HG03103 (cell line): Measurements from ENCODE around the gene IL20RB.
"Not testable (repeated sequence)": the region's sequence is repeated elsewhere in the genome, so short reads cannot be mapped to it uniquely, and the experiment has no call there.

Experiments
- ATAC-seq: cut with Tn5 transposase; IDR thresholded peaks from one replicate; pipeline ENCODE4 v1.9.1; 2021; ENCODE audit warnings: low read depth; ENCODE audit not compliant: unreplicated experiment

Gene IL20RB

DNA sequence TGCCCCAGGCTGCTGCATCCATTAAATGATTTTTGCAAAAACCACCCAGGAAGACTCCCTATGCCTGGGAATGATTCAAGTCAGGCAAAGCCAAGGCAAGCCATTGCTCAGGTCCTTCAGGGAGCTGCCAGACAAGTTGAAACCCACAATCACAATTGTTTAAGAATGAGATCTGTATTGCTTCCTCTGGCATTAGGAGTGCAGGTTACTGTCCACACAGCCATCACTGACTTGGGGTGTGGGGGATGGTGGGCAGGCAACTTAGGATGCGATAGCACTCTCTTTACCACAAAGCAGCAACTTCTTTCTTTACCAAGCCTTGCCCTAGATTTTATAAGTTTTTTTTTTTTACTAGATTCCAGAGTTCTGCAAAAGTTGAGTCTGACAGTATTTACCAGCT, 15.0 kb upstream of the IL20RB start:
- ATAC-seq = no peak

DNA sequence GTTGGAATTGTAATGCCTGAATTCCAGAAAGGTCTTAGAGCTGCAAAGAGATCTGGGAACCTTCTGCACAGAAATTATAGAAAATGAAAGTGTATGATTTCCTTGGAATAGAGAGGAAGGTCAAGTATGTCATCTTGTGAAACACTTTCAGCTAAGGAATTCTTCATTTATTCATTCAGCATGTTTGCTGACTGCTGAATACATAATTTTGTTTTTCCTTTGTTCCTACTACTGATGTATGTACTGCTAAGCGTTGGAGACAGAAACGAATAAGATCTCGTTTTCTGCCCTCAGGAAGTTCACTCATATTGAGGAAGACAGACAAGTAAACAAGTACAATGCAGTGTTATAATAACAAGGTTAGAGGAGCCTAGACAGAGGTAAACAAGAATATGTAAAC, 14.3 kb upstream of the IL20RB start:
- ATAC-seq = no peak

DNA sequence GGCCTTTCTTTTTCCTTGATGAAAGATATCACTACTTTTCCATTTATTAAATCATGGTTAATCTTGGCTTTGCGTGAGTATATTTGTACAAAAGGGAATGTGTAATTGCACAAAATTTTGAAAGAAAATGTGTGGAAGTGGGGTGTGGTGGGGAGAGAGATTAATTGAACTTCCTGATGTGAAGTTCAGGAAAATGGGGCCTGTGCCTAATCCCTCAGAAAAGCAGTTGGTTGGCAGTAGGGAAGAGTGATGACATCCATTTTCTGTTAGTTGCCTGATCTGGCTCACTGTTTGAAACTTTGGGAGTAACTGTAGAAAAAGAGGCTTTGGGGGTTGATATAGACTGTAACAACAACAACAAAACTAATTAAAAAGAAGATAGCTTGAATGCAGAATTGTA, 10.8 kb upstream of the IL20RB start:
- no peak for ATAC-seq

DNA sequence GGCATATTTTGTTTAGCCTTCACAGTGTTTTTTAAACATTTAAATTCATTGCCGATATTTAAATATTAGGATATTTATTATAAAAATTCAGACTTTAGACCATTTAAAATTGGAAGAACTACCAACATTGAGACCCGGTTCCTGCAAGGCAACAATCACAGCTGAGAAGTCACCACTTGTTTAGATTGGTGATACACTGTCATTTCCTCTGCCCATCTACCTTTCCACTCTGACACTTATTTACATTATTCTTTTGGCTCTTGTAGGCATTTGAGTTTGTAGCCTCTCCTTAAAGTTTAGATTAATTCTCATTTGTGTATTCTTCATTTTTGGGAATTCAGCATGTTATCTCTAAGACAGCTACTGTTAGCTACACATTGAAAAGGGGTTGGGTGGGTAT, 10.3 kb upstream of the IL20RB start:
- no peak for ATAC-seq

DNA sequence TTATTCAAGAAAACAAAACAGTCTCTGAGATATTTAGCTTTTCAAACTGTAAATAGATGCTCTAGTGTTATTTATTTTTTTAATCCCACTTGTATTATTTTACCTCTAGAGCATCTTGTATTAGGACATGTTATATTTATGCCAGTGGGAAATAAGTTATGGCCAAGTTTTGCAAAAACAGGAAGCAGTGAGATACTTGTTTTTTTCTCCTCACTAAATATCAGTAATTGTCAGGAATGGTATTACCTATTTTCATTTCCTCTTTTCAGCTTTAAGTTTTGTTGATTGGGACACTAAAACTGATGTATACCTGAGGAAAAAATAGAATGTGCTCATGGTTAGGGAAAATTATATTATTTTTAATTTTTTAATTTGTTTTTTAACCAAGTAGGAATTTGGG, 8.6 kb upstream of the IL20RB start:
- no peak for ATAC-seq

DNA sequence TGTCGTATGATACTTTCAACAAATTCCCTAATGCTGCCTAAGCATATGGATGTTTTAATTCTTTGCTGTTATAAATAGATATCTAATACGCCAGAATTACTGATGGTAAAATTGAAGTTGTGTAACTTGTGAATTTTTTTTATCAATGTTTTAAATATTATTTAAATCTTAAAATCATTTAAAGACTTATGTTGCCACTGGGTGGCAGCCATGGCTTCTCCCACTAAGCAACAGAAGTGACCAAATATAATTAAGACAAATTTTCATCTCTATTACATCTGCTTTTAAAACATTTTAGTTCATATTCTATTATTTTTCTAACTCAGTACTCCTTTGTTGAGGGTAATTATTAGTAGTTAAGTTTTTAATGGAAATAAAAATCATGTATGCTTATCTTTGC, 8.1 kb upstream of the IL20RB start:
- ATAC-seq = no peak

DNA sequence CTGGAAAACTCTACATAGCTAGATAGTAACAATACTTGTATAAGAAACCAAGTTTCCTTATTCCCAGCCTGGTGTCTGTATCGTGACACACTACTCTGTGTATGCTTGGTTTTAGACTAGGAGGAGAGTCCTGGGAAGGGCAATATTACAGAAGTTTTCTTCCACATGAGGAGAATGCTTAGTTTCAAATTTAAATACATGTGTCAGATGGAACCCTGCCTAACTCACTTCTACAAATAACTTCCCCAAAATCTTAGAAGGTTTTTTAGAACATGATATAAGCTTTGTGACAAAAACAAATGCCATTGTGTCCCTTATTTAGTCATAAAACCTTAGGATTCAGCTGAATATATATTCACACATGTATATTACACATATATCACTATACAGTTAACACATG, 7.2 kb upstream of the IL20RB start:
- no peak for ATAC-seq

DNA sequence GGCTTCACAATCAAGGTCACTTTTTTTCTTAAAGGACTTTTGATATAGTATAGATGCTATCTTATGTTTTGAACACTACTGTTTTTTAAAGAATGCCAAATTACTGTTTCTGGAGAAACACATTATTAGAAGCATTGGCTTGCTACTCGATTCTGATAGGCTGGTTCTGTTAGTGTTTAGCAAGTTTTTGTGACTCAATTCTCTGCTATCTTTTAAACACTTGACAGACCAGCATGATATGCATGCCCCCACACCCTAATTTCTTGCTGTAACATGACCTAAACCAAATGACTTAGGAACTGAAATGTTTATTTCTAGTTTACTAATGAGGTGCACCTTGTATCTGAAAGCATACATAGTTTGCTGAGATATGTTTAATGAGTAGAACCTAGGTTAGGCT, 5.5 kb upstream of the IL20RB start:
- no peak for ATAC-seq

DNA sequence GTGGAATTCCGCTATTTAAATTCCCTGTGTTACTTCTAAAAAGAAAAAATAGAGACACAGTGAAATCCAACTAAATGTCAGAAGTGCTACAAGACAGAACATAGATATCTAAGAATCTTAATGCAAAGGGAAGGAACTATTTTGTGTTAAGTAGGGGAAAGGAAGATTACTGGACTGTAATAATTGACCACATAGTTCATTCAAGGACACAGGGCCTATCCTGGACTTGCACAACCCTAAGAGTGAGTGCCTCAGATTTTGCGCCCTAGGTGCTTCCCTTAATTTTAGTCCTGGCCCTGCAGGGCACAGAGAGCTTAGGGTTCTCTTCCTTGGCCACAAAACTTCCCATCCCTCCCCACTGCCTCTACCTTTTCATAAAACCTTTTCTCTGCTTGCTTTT, 3.5 kb upstream of the IL20RB start:
- no peak for ATAC-seq

DNA sequence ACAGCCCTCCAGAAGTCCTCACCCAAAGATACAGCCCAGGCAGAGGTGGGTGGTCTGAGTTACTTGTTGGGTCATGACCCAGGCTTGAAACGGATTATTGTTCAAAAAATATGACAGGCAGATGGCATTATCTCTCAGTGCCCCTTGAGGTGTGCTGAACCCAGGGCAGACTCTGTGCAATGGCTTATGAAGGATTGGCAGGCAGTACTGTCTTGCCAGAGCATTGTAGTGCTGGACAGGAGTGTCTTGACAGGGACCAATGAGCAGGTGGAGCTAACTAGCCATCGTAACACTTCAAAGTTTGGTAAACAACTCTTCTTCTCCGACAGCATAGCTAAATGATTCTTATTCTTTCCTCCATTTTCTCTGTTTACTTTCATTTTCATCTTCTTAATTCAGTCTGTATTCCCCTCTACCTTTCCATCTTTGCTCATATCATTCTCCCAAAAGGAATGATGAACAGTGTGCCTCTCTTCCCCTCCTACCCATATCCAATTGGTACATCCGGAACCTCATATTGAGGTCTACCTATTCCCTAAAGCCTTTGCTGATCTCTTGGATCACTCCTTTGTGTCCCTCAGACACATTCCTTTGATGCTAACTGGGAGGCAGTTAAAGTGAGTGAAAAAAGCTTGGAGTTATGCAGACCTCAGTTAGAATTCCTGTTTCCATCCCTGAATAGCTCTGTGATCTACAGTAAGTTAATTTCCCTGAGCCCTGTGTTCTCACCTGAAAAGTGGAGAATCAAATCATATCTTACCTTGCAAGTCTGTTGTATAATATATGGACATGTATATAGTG, 2.6 kb upstream of the IL20RB start:
- no peak for ATAC-seq

DNA sequence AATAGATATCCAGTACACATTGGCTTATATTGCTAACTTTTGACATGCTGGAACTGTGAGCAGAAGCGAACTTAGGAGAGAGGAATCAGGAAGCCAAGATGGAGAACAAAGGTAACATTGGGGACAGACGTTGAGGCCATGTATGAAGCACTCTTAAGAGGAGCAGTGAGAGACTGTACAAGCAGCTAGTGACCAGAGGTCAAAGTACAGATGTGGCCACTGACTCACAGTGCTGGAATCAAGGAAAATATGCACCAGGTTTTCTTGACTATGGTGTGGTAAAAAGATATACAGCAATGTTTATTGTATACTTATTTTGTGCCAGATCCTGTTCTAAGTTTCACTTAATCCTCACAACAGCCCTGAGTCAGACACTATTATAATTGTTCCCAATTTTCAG, 2.0 kb upstream of the IL20RB start:
- ATAC-seq = no peak

DNA sequence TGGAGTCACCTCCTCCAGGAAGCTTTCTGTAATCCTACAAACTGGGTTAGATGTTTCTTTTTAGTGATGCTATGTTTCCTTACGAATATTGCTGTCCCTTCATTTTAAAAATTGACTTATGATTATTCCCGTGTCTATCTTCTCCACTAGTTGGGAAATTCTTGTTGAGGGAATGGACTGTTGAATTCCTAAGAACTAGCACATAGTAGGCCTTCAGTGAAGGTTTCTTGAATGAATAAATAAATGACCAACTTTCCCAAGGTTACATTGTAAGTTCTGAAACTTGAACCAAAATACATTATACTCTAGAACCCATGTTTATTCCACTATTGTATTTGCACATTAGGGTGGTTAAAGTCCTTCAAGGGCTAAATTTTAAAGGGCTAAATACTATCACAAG, 812 bp upstream of the IL20RB start:
- ATAC-seq = no peak

DNA sequence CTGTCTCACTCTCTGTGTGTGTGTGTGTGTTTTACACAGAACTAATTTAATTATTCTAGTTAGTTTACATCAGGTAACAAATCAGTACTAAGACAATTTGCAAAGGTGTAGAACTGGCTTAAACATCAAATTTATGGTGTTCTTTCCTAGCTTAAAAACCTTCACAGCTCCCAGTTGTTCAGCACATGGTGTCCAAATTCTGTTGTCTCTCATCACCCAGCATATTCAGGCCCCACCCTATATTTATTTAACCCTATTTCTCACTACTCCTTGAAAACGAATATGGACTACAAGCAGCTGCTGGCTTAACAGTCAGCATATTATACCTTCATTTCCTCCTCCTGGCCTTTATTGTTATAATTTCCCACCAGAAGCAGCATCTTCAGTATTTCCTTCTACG, 1.2 kb downstream of the IL20RB start:
- ATAC-seq = no peak

DNA sequence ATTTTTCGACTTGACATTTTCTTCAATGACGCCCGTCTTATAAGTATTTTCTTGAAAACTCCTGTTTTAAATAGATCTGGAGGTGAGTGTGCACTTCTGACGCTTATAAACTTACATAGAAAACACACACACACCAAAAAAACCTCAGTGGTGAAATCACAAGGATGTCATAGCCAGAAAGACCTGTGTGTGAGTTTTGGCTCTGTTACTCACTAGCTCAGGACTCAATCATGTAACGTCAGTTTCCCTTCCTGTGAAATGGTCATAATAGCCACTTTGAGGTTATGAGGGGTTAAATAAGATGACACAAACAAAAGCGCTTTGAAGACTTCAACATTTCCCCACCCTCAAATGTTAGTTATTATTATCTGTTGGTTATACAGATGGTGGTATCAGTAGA, 1.8 kb downstream of the IL20RB start:
- no peak for ATAC-seq

DNA sequence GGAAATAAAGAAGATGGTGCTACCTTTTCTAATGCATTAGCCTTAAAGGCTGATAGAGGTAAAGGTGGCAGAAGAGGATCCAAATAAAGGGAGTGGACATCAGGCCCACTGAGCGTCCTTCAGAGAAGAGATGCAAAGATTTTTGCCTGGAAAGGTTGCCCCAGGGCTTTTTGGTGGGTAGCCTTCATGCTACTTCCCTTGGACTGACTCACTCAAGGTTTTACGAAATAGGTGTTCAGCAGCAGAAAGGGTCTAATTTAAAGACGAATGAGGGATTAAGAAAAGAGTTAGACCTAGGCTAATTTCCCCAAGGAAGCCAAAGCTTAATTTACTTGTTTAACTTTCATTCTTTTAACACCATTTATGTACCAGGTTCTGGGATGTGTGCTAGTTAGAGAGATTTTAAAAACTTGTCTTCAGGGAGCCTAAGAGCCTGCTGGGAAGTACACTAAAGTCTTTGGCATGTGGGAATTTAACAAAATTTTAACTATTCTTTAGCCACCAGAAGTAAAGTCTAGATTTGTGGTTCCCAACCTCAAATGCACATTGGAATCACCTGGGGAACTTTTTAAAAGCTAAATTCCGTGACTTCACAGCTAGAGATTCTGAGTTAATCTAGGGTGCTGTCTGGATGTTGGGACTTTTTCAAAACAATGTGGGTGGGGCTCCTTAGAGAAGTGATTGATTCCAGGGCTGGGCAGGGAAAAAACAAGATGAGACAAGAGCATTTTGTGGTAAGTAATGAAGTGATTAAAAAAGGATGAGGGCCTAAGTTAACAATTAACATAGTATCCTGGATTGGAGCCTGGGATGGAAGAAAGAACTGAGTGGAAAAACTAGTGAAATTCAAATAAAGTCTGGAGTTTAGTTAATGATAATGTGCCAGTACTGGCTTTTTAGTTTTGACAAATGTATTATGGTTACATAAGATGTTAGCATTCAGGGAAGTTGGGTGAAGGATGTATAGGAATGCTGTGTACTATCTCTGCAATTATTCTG, 3.4 kb downstream of the IL20RB start:
- ATAC-seq = no peak

DNA sequence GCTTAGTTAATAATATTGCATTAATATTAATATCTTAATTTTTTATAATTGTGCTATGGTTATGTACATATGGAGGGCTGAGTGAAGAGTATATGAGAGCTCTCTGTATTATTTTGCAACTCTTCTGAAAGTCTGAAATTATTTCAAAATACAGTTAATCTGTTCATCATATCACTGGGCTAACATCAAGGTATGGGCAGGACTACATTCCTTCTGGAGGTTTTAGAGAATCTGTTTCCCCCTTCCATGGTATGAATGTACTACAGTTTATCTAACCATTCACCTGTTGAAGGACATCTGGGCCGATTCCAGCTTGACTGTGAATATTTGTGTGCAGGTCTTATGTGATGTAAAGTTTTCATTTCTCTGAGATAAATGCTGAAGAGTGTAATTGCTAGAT, 5.1 kb downstream of the IL20RB start:
- ATAC-seq = no peak

DNA sequence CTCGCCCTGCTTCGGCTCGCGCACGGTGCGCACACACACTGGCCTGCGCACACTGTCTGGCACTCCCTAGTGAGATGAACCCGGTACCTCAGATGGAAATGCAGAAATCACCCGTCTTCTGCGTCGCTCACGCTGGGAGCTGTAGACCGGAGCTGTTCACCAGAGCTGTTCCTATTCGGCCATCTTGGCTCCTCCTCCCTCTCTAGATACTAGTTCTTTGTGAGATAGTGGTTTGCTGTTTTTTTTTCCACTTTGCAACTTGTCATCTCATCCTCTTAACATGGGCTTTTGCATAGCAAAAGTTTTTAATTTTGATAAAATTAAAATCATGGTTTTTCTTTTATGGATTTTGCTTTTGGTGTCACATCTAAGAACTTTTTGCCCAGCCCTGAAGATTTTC, 11.8 kb downstream of the IL20RB start:
- not testable (repeated sequence) for ATAC-seq

DNA sequence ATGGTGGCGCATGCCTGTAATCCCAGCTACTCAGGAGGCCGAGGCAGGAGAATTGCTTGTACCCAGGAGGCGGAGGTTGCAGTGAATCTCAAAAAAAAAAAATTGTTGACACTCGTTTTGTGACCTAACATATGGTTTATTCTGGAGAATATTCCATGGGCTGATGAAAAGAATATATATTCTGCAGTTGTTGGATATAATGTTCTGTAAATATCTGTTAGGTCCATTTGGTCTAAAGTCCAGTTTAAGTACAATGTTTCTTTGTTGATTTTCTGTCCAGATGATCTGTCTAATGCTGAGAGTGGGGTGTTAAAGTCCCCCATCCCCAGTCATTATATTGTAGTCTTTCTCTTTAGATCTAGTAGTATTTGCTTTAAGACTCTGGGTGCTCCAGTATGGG, 15.6 kb downstream of the IL20RB start:
- no peak for ATAC-seq

DNA sequence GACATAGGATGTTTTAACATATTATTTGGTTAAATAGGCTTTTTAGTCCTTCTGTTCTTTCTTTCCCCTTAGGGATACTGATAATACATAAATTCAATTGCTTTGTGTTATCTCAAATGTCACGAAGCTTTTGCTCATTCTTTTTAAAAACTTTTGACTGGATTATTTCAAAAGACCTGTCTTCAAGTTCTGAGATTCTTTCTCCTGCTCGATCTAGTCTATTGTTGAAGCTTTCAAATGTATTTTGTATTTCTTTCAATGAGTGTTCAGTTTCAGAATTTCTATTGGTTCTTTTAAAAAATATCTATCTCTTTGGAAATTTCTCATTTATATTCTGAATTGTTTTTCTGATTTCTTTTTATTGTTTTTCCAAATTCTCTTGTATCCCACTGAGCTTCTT, 16.9 kb downstream of the IL20RB start:
- ATAC-seq = no peak

DNA sequence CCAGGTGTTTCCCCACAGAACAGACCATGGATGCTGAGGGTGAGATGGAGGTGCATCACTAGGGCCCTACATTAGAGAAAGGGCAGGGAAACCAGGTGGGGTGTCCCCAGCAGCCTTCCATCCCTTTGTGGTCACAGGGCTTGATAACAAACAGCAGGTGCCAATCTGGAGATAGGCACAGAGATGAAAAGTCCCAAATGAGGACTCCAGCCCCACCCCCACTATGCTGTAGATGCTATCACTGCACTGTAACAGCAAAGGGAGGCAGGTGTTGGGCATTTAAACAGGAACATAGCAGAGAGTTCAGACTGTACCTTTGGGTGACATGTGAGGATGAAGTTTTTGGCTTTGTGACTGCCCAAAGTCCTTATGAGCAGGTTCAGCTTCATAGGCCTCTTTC, 21.4 kb downstream of the IL20RB start:
- ATAC-seq = no peak

DNA sequence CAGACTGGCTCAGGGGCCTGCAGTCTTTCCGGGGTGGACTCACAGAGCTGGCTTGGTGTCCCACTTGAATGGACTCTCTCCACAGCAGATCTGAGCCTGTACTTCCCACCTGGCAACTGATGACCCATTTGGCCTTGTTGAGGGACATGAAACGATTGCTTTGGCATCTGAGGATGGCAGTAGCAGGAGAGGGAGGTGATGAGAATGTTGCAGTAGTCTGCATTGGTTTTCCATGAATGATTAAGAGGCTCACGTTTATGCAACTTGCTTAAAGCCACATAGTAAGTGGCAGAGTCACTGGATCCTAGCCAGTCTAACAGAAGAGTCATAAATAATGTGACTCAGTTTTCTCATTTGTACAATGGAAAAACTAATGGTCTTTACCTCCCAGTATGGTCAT, 21.9 kb downstream of the IL20RB start:
- no peak for ATAC-seq

DNA sequence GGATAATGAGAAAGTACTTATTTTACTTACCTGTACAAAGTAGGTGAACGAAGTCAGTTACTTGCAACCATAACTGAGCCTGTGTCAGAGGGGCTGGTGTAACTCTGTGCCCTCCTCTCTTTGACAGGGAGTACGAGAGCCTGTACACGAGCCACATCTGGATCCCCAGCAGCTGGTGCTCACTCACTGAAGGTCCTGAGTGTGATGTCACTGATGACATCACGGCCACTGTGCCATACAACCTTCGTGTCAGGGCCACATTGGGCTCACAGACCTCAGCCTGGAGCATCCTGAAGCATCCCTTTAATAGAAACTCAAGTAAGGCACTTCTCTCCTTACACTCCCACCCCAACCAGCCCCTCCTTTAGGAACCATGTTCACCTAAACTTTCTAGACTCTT, 24.2 kb downstream of the IL20RB start:
- ATAC-seq = no peak
